ENCODE measurements around the gene SLC5A10.
"Not testable (repeated sequence)": the region's sequence is repeated elsewhere in the genome, so short reads cannot be mapped to it uniquely, and the experiment has no call there.

Gene SLC5A10

DNA sequence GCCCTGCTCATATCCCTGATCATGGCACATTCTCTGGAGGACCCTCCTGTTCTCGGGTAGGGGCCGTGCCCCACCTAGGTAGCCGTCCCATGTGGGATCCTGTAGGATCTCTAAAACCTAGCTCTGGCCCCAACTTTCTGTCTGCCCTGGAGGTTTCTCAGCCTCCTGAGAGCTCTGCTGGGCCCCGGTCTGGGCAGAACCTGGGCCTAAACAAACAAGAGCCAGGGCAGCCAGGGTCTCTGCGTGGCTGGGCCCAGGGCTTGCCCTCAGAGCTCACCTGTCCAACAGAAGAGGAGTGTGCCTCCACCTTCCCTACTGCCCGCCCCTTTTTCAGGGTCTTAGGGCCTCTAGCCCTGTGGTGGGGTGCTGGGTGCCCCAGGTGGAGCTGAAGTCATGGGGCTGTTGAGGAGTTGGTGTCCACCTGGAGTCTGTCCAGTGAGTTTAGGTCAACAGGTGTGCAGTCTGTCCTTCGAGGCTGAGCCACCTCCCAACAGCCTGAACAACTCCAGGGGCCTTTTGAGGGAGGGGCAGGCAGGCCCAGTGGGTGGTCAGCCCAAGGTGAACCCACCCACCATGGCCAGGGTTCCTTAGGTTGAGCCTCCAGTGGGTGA is 69.2 kb downstream of the SLC5A10 start:
- DNase-seq, result not testable (repeated sequence)

DNA sequence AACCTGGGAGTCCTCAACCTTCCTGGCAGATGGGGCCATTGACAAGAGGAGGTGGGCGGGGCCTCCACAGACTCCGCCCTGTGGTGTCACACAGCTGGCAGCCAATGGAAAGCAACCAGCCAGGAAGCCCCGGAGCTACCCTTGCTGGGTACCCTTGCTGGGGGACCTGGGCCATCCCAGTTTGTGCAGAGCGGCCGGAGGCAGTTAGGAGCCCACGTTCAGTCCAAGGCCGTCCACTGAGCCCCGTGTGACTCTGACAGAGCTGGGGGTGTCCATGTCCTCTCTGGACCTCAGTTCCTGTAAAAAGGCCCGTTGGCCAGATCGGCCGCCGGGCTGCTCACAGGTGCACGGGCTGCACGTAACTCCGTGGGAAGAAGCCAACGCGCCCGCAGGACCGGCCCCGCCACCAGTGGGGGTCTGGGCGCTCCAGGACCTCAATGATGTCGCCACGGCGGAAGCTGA is 69.7 kb downstream of the SLC5A10 start:
- no peak for DNase-seq

DNA sequence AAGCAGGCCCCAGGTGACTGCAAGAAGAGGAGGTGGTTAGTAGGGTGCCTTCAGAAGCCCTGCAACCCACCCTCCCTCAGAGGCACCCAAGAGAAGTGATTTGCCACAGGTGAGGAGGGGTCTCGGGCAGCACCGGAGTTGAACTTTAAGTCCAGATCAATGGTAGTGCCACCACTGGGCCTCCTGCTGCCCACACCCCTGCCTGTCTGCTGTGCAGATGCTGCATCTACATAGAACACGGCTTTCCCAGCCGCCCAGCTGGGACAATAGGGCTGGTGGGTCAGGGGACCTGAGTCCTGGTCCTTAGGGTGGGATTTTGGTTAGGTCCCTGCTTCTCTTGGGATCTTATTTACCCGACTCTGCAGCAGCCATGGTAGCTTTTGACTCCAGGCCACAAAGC is 70.2 kb downstream of the SLC5A10 start:
- DNase-seq, result no peak

DNA sequence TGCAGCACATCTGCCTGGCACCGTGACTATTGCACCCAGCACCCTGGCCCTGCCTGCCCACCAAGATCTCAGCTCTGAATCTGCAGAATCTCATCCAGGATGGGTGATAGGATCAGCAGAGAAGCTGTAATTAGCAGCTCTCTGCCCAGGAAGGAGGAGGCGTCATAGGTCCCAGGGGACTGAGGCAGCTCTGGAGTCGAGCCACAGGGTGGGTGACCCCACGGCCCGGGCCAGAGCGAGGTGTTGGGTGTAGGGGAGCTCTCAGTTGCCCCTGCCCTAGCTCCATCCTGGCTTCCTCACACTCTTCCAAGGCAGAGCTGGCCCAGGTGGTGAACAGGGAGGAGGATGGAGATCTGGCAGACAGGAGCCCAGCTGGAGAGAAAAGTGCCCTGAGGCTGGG is 70.8 kb downstream of the SLC5A10 start:
- no peak for DNase-seq

DNA sequence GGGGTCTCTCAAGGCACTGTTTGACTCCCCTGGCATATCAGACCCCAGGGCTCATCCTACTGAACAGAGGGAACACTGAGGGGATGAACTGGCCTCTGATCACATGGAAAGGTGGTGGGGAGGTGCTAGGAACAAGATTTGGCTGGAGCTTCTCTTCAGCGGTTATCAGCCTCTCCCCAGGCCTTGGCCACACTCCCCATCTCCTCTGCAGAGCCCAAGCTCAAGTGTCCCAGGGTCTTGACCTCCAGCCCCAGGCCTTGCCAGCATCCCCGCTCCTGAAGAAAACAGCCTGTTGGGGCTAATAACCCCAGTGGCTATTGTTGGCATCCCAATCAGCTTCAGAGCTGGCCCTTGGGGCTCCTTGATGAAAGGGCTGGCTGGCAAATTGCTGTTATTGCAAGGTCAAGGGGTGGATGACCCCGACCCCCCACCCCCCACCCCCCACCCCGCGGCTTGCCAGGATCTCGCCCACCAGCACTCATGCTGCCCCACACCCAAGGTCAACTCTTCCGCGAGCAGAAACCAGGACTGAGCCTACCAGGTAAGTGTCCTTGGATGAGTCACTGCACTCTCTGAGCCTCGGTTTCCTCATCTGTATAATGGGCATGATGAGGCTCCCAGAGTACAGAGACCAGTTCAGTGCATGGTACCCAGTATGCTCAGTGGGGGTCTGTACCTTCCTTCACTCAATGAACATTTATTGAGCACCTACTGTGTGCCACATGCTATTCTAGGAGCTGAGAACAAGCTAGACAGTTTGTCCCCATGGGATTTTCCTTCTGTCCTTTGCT is 71.4 kb downstream of the SLC5A10 start:
- no peak for DNase-seq

DNA sequence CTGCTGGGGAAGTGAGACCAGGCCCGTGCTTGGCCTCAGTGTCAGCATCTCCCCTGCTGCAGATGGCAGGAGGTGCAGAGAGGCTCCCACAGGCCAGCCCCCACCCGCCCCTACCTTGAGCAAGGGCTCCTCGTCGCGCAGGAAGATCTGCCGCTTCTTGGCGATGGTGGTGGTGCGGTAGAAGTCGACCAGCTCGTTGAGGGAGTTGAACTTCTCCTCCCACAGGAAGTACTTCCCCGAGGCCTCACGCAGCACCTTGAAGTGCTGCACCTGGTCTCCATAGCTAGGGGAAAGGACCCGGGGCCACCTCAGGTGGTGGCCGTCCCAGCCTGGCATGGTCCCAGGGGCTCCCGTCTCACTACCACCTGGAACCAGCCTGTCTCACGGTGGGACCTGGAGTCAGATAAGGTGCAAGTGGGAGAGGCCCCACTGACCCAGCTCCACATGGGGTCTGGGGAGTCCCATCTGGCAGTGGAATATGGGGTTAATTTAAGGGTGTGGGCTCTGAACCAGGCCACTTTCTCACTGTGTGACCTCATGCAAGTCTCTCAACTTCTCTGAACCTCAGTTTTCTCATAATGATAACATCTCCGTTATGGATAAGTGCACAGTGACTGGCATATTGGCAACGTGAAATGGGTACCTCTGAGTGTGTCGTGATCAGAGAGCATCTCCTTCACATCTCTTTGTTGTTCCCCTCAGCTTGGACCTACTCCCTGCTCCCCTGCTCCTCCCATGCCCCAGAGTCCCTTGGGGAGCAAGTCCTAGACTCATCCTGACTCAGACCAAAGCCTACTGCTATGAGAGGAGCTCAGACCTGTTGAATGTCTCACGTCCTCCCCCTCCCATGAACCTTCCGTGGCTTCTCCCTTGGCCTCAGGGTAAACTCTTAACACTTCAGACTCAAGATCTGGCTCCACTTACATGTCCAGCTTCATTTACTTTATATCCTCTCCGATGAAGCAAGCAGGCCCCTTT is 72.4 kb downstream of the SLC5A10 start:
- DNase-seq, result peak; percentile 75

DNA sequence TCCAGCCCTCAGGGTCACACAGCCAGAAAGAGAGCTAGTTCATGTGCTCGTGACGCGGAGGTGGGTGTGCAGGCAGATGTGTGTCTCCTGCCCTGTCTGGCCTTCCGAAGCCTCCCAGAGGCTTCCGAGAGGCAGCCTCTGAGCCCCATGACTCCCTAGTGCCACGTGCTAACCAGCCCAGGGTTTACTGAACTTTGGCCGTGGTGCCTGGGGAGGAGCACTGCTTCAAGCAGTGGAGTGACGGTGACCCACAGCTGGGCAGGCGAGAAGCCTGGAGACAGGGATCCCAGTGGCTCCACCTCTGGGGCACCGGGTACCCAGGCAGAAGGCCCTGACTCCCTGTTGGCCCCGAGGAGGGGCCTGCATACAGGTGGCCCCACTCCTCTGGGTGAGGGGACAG is 76.7 kb downstream of the SLC5A10 start:
- DNase-seq, result not testable (repeated sequence)

DNA sequence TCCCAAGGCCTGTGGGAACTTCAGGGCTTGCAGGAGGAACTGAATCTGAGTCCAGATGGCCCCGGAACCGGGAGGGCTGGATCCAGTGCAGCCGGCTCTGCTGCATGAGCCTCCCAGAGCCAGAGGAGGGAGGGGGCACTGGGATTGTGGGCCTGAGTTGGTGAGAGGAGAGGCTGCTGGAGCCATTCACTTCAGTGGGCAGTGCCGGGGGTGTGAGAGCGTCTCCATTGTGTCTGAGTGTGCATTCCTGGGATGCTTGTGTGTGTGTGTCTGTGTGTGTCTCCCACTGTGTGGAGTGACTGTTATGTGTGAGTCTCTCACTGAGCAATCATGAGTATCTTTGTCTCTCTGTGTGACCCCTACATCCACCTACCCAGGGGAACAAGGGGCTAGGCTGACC is 77.8 kb downstream of the SLC5A10 start:
- DNase-seq, result not testable (repeated sequence)

DNA sequence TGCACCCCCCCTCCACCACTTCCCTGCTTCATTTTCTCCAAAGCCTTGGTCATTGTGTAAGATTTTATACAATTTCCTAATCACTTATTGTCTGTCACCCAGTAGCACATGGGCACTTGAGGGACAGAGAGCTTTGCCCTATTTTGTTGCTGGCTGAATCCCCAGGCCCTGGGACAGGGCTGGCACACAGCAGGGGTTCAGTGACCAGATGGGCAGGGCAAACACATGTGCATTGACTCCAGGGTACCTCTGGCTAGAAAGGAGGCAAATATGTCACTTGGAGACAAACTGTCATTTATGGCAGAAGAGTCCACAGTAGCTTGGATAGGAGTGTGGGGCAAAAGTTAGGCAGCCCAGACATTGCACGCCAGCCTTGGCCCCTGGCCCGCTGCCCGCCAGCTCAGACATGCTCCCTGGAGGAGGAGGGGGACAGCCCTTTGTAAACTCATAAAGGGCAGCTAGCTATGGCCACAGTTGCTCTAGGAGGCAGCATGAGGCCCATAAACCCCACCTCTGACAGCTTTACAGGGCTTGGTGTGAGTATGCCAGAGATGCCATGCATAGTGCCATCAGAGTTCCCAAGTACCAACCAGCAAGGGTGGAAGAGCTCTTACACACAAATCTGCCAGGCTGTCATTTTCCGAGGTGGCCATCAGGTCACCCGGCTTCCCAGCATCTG is 78.9 kb downstream of the SLC5A10 start:
- not testable (repeated sequence) for DNase-seq

DNA sequence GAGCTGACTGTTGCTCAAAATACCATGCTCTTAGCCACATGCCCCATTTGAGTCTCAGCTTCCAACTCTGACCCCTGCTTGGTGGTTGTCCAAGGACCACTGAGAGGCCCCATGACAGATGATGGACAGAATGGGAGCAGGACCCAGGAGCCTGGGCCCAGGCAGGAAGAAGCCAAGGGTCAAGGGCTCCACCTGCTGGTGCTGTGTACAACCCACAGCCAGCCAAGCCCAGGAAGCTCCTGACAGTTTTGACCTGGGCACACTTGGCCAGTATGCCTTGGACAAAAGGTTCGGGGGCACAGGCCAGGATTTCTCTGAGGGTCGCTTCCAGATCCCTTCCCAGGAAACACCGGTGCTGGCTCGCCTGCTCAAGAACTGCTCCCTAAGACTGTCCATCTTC is 79.8 kb downstream of the SLC5A10 start:
- not testable (repeated sequence) for DNase-seq

DNA sequence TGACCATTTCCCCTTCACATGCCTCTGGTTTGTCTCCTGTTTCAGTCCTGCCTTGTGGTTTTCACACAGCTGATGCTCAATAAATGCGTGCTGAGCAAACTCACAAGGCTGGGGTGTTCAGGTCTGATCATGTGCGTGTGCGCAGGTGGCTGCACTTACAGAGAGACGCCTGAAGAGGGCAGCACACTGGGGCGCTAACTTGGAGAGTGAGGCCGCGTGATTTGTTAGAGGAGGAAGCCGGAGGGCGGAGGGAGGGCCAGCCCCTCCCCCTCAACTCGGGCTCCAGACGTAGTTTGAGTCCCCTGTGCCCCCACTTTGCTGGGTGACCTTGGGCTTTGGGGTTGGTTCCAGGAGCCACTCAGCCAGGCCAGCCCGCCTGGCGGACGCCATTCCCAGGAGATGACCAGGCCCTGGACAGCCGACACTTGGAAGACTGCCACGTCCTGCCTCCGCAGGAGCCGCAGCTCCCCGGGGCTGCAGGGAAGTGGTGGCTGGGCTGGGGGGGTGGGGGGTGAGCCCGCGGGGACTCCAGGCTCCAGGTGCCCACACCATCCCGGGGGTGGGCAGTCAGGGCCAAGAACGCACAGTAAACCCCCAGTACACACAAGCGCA is 80.5 kb downstream of the SLC5A10 start:
- DNase-seq, result not testable (repeated sequence)

DNA sequence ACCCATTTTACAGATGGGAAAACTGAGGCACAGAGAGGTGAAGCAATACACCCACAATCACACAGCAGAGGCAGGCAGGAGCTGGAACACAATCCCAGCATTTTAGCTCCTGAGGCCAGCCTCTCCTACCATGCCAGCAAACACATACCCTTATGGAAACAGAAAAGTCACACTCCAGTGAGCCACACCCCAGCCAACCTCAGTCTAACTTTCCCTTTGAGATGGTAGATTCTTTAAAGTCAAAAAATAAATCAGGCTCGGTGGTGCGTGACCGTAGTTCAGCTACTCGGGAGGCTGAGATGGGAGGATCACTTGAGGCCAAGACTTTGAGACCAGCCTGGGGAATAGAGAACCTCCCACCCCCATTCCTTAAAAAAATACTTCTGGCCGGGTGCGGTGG is 84.2 kb downstream of the SLC5A10 start:
- DNase-seq, result not testable (repeated sequence)

DNA sequence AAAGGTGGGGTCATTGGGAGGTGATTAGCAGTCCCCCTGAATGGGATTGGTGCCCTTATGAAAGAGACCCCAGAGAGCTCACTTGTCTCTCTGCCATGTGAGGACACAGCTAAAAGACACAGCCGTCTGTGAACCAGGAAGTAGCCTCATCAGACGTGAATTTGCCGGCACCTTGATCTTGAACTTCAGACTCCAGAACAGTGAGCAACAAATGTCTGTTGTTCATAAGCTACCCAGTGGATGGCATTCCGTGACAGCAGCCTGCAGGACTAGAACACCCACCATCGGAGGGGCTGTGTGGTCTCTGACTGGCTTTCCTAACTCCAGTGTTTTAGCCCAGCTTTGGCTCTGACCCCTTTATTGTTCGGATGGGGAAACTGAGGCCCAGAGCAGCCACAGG is 85.6 kb downstream of the SLC5A10 start:
- DNase-seq, result not testable (repeated sequence)

DNA sequence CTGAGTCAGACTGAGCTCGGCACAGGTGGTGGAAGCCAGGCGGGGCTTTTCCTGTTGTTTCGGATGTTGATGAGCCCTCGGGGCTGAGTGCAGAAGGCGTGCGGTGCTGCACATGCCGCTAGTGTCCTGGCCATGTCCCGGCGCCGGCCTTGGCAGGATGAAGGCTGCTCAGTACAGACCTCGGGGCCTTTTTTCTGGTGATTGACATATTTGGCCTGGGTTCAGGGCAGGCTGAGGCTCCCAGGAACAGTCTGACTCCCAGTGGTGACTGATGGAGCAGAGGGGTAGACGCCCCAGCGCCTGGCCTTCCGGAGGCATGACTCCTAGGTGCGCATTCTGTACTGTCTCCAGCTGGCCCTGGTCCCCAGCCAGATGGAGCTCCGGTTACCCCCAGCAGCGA is 86.0 kb downstream of the SLC5A10 start:
- DNase-seq, result not testable (repeated sequence)

DNA sequence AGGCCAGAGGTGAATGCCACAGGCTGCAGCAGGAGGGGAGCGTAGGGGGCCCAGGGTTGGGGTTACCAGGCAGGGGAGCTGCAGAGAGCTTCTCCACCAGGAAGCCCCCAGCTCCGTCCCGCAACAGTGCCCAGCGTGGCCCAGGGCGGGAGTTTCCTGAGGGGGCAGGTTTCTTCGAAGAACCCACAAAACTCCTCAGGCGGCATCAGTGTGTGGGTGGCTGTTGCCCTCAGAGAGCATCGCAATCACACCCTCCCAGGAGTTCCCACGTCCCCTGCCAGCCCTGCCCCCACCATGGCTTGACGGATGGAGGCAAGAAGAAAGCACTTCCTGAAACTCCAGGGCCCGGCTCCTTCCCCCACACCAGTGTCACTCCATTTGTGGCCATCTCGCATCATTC is 86.8 kb downstream of the SLC5A10 start:
- not testable (repeated sequence) for DNase-seq

DNA sequence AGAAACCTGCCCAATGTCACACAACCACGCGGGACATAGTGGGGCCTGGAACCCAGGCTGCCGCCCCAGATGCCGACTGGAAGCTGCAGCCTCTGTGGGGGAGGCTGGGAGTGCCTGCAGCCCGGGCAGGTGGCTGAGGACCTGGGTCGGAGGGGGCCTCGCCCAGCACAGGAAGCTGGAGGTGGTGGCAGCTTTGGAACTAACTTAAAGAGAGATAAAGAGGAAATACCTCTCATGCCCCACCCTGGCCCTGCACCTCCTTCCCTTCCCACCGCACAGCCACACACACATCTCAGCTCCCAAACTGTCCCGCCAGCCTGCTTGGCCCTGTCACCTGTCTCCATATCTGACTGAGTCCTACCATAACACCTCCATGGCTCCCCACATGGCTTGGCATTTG is 88.4 kb downstream of the SLC5A10 start:
- not testable (repeated sequence) for DNase-seq

DNA sequence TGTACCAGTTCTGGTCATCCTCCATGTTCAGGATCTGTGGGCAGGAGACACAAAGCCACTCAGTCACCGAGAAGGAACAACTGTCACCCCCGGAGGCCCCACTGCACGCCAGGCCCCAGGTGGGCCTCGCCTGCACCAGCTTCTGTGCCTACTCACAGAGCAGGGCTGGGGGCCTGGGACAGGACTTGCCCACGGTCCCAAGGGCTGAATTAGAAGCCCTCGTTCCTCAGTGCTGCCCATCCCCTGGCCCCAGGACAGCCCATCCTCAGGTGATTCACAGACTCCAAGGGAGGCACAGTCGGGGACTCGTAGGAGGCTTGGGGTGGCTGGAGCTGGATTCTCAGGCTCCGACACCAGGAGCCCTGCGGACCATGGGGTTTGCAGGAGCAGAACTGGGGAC is 89.9 kb downstream of the SLC5A10 start:
- DNase-seq, result not testable (repeated sequence)

DNA sequence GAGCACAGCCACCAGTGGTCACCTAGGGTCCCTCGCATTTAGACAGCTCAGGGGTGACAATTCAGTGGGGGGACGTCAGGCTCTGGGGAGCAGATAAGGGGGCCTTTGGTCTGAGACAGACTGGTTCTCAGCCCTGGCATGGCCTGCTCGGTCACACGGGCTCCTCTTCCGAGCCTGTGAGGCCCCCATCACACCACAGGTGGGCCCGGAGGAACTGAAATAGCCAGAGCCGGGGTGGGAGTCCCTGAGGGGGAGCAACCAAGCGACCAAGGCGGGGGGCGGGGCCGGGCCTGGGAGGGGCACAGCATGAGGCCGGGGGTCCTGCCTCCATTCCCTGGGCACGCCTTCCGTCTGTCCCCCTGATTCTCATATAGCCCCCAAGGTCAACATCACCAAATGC is 90.4 kb downstream of the SLC5A10 start:
- not testable (repeated sequence) for DNase-seq

DNA sequence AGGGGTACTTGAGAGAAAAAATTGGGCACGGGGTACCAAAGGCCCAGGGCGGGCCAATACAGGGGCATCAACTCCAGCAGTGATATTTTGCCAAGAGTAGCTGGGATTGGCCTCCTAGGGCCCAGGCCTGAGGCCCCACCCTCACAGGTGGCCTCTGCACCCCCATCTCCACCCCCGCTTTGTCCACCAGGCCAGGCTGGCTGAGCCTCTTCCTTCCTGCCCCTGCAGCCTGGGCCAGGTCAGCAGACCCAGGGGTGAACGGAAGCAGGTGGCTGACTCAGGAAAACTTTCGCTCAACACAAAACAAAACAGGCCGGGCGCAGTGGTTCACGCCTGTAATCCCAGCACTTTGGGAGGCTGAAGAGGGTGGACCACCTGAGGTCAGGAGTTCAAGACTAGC is 91.1 kb downstream of the SLC5A10 start:
- not testable (repeated sequence) for DNase-seq

DNA sequence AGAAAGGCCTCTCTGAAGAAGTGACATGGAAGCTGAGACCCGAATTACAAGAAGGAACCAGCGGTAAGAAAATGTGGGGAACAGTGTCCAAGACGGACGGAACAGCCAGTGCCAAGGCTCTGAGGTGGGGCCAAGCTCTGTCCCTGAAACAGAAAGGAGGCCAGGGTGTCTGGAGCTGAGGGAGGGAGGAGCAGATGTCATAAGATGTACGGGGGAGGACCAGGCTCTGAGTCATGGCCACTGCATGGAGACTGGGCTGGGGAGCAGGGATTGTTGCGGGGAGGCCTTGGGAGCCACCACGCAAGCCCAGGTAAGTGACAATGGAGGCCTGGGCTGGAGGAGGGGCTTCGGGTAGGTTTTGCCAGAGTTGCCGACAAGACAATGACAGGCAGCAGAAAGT is 92.7 kb downstream of the SLC5A10 start:
- DNase-seq, result not testable (repeated sequence)

DNA sequence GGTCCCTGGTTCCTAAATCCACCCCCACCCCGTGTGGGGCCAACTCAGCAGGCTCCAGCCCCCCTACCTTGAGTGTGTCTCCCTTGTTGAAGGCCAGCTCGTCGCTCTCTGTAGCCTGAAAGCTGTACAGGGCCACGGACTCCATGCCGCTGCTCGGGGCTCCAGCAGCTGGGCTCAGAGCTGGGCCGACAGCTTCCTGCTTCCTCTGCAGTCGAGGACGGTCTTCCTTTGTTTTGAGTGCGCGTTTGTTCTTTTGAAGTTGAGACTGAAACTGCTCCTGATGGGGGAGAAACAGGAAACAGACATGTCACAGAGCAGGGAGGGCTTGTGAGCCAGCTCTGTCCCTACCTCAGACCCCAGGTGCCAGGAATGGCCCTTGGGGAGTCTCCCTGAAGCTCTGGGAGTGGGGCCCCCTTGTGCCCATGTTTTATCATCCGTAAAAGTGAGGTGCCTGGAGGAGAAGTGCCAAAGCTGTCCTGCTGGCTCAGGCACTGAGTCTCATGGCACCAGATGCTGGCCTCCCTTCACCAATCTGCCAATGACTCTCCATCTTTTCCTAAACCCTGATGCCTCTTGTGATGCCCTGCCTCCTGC is 94.9 kb downstream of the SLC5A10 start, which contains the start of gene GRAP:
GRAP (minus strand) TSS at position 176 of the 594 bp plus-strand sequence; CDS start at position 145, 31 bp downstream.
- DNase-seq, result not testable (repeated sequence)
